ENCODE measurements around the gene NEXN. TPM values are rescaled to one million over a fixed set of nuclear protein-coding genes. Genes with fewer than 3 reads are reported as not detected.

NEXN gene
- total RNA-seq, 1 experiment from 2014 or later: 1.6 TPM

GRCh38 chr1:77950873-77951272 is 62.4 kb downstream of the NEXN start:
- Mint-ChIP-seq H3K4me1 (ENCODE audit: insufficient read depth, unreplicated experiment) (no peaks in the 10 kb centered on the region), H3K9me3 (ENCODE audit: unreplicated experiment) (no peaks in the 10 kb centered on the region), H3K4me3 (ENCODE audit: unreplicated experiment) (no peak overlapping the region), H3K27me3 (ENCODE audit: insufficient read depth, unreplicated experiment) (no peaks in the 10 kb centered on the region), H3K27ac (ENCODE audit: low read depth, unreplicated experiment) (no peak overlapping the region), H3K36me3 (ENCODE audit: insufficient read depth, unreplicated experiment) (peaks cover 86% of the 10 kb centered on the region)
- intact Hi-C loops (cut with micrococcal nuclease): no loop called here
- ChIA-PET CTCF (no interaction called here), POLR2A (interaction anchor here (0.5 to 1.8 kb wide), 4 partner anchors 8 to 1835 kb away, joined by 4 to 6 read pairs (median 4); partner anchors contain the start of gene FUBP1)
- TF ChIP-seq CTCF (IDR thresholded peaks at IDR 0.05; ENCODE audit: unreplicated experiment): no peak
- no TSS peak for BruUV-seq (replicated peaks)
- DNase-seq (ENCODE audit: unreplicated experiment): no peak

- TF ChIP-seq CTCF (IDR thresholded peaks at IDR 0.05; ENCODE audit: unreplicated experiment): no peak
- POLR2A ChIA-PET: interaction anchor here (0.7 to 0.9 kb wide), 2 partner anchors 9 to 15 kb away, joined by 4 to 5 read pairs; no protein-coding TSS in a partner anchor
- CTCF ChIA-PET: interaction anchor here (1.0 kb wide), 1 partner anchor 27 kb away, joined by 4 read pairs; the partner anchor contains the start of gene FUBP1
- Mint-ChIP-seq H3K27ac (ENCODE audit: low read depth, unreplicated experiment) (no peak overlapping the region), H3K36me3 (ENCODE audit: insufficient read depth, unreplicated experiment) (peaks cover 87% of the 10 kb centered on the region), H3K27me3 (ENCODE audit: insufficient read depth, unreplicated experiment) (no peaks in the 10 kb centered on the region), H3K4me1 (ENCODE audit: insufficient read depth, unreplicated experiment) (no peaks in the 10 kb centered on the region), H3K4me3 (ENCODE audit: unreplicated experiment) (no peak overlapping the region), H3K9me3 (ENCODE audit: unreplicated experiment) (no peaks in the 10 kb centered on the region)
- DNase-seq (ENCODE audit: unreplicated experiment): no peak
- BruUV-seq (replicated peaks): no TSS peak
- intact Hi-C loops (cut with micrococcal nuclease): no loop called here
Measured at GRCh38 chr1:77951328-77951727, 62.9 kb downstream of the NEXN start.

GRCh38 chr1:77953907-77954306 is 65.5 kb downstream of the NEXN start:
- H3K4me1 Mint-ChIP-seq (ENCODE audit: insufficient read depth, unreplicated experiment): no peaks in the 10 kb centered on the region
- H3K9me3 Mint-ChIP-seq (ENCODE audit: unreplicated experiment): no peaks in the 10 kb centered on the region
- DNase-seq (ENCODE audit: unreplicated experiment): no peak
- H3K36me3 Mint-ChIP-seq (ENCODE audit: insufficient read depth, unreplicated experiment): peaks cover 89% of the 10 kb centered on the region
- H3K27me3 Mint-ChIP-seq (ENCODE audit: insufficient read depth, unreplicated experiment): no peaks in the 10 kb centered on the region
- BruUV-seq (replicated peaks): no TSS peak
- ChIA-PET POLR2A (interaction anchor here (1.1 to 6.3 kb wide), 2 partner anchors 9 to 23 kb away, joined by 4 to 37 read pairs; partner anchors contain the start of gene FUBP1), CTCF (interaction anchor here (1.2 kb wide), 1 partner anchor 14 kb away, joined by 3 read pairs; no protein-coding TSS in a partner anchor)
- no peak overlapping the region for H3K27ac Mint-ChIP-seq (ENCODE audit: low read depth, unreplicated experiment)
- no peak for TF ChIP-seq CTCF (IDR thresholded peaks at IDR 0.05; ENCODE audit: unreplicated experiment)
- no peak overlapping the region for H3K4me3 Mint-ChIP-seq (ENCODE audit: unreplicated experiment)
- intact Hi-C loops (cut with micrococcal nuclease): no loop called here

- BruUV-seq (replicated peaks): no TSS peak
Measured at GRCh38 chr1:77954521-77954920, 66.1 kb downstream of the NEXN start.

More at GRCh38 chr1:77954521-77954920, 66.1 kb downstream of the NEXN start:
- Mint-ChIP-seq H3K27me3 (ENCODE audit: insufficient read depth, unreplicated experiment) (no peaks in the 10 kb centered on the region), H3K36me3 (ENCODE audit: insufficient read depth, unreplicated experiment) (peaks cover 89% of the 10 kb centered on the region), H3K9me3 (ENCODE audit: unreplicated experiment) (no peaks in the 10 kb centered on the region), H3K27ac (ENCODE audit: low read depth, unreplicated experiment) (no peak overlapping the region), H3K4me1 (ENCODE audit: insufficient read depth, unreplicated experiment) (no peaks in the 10 kb centered on the region), H3K4me3 (ENCODE audit: unreplicated experiment) (no peak overlapping the region)
- intact Hi-C loops (cut with micrococcal nuclease): no loop called here
- ChIA-PET POLR2A (interaction anchor here (1.1 to 6.3 kb wide), 2 partner anchors 9 to 23 kb away, joined by 4 to 37 read pairs; partner anchors contain the start of gene FUBP1), CTCF (no interaction called here)
- DNase-seq (ENCODE audit: unreplicated experiment): no peak
- TF ChIP-seq CTCF (IDR thresholded peaks at IDR 0.05; ENCODE audit: unreplicated experiment): no peak
